GM23338 (cell line): Measurements from ENCODE around the gene EID1. TPM values are rescaled to one million over a fixed set of nuclear protein-coding genes. Genes with fewer than 3 reads are reported as not detected.

Experiments used
- ATAC-seq: fragments of 200-7000 bp; cut with Tn5 transposase; 3 replicates; pipeline ENCODE4 v1.9.1; 2020
- DNase-seq: peaks from one replicate; pipeline ENCODE4 v3.0.0-alpha.2; 2015; ENCODE audit warnings: low spot score
- H2AFZ ChIP-seq: fragments of 200-600 bp; sonication (generic); 2 replicates; pipeline ENCODE4 v1.8.0; 2016; ENCODE audit warnings: antibody characterized with exemption, mild to moderate bottlenecking, moderate library complexity
- H3F3A ChIP-seq: fragments of 200-600 bp; sonication (generic); replicated peaks from 2 replicates; pipeline ENCODE4 v1.8.0; 2017; ENCODE audit warnings: antibody characterized with exemption, mixed run types, low read depth
- H3K27ac ChIP-seq: fragments of 200-600 bp; sonication (generic); 2 replicates; pipeline ENCODE4 v1.6.1; 2016; ENCODE audit warnings: low read depth
- H3K27me3 ChIP-seq: fragments of 200-600 bp; sonication (generic); 2 replicates; pipeline ENCODE4 v1.8.0; 2016; ENCODE audit warnings: mild to moderate bottlenecking, mixed run types, moderate library complexity; ENCODE audit not compliant: insufficient read depth
- H3K36me3 ChIP-seq: fragments of 200-600 bp; sonication (generic); 2 replicates; pipeline ENCODE4 v1.8.0; 2016; ENCODE audit warnings: mild to moderate bottlenecking; ENCODE audit not compliant: insufficient read depth
- H3K4me1 ChIP-seq: fragments of 200-600 bp; sonication (generic); 2 replicates; pipeline ENCODE4 v1.8.0; 2016; ENCODE audit warnings: mild to moderate bottlenecking, moderate library complexity; ENCODE audit not compliant: insufficient read depth
- H3K4me2 ChIP-seq: fragments of 200-600 bp; sonication (generic); 2 replicates; pipeline ENCODE4 v1.7.1; 2017; ENCODE audit warnings: mixed run types
- H3K4me3 ChIP-seq: fragments of 200-600 bp; sonication (generic); 2 replicates; pipeline ENCODE4 v1.6.1; 2016; ENCODE audit warnings: mixed run types
- H3K79me2 ChIP-seq: fragments of 200-600 bp; sonication (generic); replicated peaks from 2 replicates; pipeline ENCODE4 v1.8.0; 2017; ENCODE audit warnings: mild to moderate bottlenecking; ENCODE audit not compliant: insufficient read depth
- H3K9me2 ChIP-seq: fragments of 200-600 bp; sonication (generic); 2 replicates; pipeline ENCODE4 v1.8.0; 2017; ENCODE audit not compliant: insufficient read depth
- H4K20me1 ChIP-seq: fragments of 200-600 bp; sonication (generic); replicated peaks from 2 replicates; pipeline ENCODE4 v1.8.0; 2017; ENCODE audit warnings: mild to moderate bottlenecking; ENCODE audit not compliant: insufficient read depth
- H3K27ac Mint-ChIP-seq: 2 replicates; pipeline ENCODE4 v1.8.0; 2020; ENCODE audit warnings: inconsistent platforms, mild to moderate bottlenecking, moderate library complexity, mixed read lengths
- H3K27me3 Mint-ChIP-seq: 3 replicates; pipeline ENCODE4 v1.8.0; 2022; ENCODE audit warnings: low read depth, mild to moderate bottlenecking, moderate library complexity, mixed read lengths, inconsistent platforms; ENCODE audit not compliant: insufficient read depth, poor library complexity
- H3K36me3 Mint-ChIP-seq: 3 replicates; pipeline ENCODE4 v1.8.0; 2021; ENCODE audit warnings: low read depth, mild to moderate bottlenecking, inconsistent platforms, moderate library complexity, mixed read lengths
- H3K4me1 Mint-ChIP-seq: 3 replicates; pipeline ENCODE4 v1.8.0; 2020; ENCODE audit warnings: mild to moderate bottlenecking, inconsistent platforms, mixed read lengths
- H3K4me3 Mint-ChIP-seq: 3 replicates; pipeline ENCODE4 v1.8.0; 2021; ENCODE audit warnings: moderate library complexity, mild to moderate bottlenecking, inconsistent platforms, mixed read lengths
- H3K9me3 Mint-ChIP-seq: 3 replicates; pipeline ENCODE4 v1.8.0; 2020; ENCODE audit warnings: moderate library complexity, mild to moderate bottlenecking, inconsistent platforms, mixed read lengths
- CREB1 ChIP-seq: fragments of 250-450 bp; sonication (Bioruptor Pico); IDR thresholded peaks from 2 replicates; pipeline ENCODE4 v1.5.0; 2020; ENCODE audit warnings: low read depth, mild to moderate bottlenecking, moderate library complexity
- CTCF ChIP-seq, 2 experiments: fragments of 200-600 bp in 1 of 2; sonication (generic) in 1 of 2; conservative IDR thresholded peaks; 2 replicates each; pipeline versions ENCODE4 v1.5.1 to v1.6.1; 2016 to 2017; ENCODE audit warnings: antibody characterized with exemption in 2 of 2, low read depth in 2 of 2, mild to moderate bottlenecking in 2 of 2, moderate library complexity in 1 of 2
- ETS1 ChIP-seq: IDR thresholded peaks from 2 replicates; pipeline ENCODE4 v1.6.1; 2016; ENCODE audit warnings: antibody characterized with exemption
- EZH2phosphoT487 ChIP-seq: fragments of 200-600 bp; sonication (generic); IDR thresholded peaks from one replicate; pipeline ENCODE4 v1.8.1; 2018; ENCODE audit warnings: antibody characterized with exemption; ENCODE audit not compliant: unreplicated experiment
- JUNB ChIP-seq: IDR thresholded peaks from one replicate; pipeline ENCODE4 v1.6.1; 2016; ENCODE audit warnings: antibody characterized with exemption; ENCODE audit not compliant: unreplicated experiment
- NANOG ChIP-seq: IDR thresholded peaks from 2 replicates; pipeline ENCODE4 v1.6.1; 2016; ENCODE audit warnings: antibody characterized with exemption, borderline replicate concordance
- POLR2AphosphoS5 ChIP-seq: IDR thresholded peaks from 2 replicates; pipeline ENCODE4 v1.6.1; 2016; ENCODE audit warnings: antibody characterized with exemption, low read depth
- REST ChIP-seq: IDR thresholded peaks from one replicate; pipeline ENCODE4 v1.6.1; 2018; ENCODE audit warnings: antibody characterized with exemption; ENCODE audit not compliant: unreplicated experiment
- ZNF114 ChIP-seq: fragments of 250-450 bp; sonication (Bioruptor Pico); IDR thresholded peaks from 2 replicates; pipeline ENCODE4 v1.5.0; 2020; ENCODE audit warnings: mild to moderate bottlenecking, moderate library complexity
- ZNF331 ChIP-seq: fragments of 250-450 bp; sonication (Bioruptor Pico); IDR thresholded peaks from 2 replicates; pipeline ENCODE4 v1.5.0; 2020; ENCODE audit warnings: low read depth, mild to moderate bottlenecking, moderate library complexity
- polyA plus RNA-seq: library from polyadenylated mRNA; unstranded; fragments of >200 nt; fragmentation: Nextera tagmentation; extraction: Ambion mirVana; gene quantifications from 2 replicates; pipeline ENCODE4 v1.2.1, GENCODE V29; 2016
- total RNA-seq: library from RNA; depleted of rRNA; stranded (reverse); fragments of >200 nt; shearing (Covaris generic); gene quantifications from 2 replicates; pipeline ENCODE4 v1.2.3, GENCODE V29; 2014

The EID1 gene
- total and polyA plus RNA-seq, 2 experiments from 2014 or later: 113 to 324 TPM

GRCh38 chr15:48869966-48870365 is 8.0 kb upstream of the EID1 start:
- H3K4me1 Mint-ChIP-seq: peaks cover 4% of the 10 kb centered on the region
- no peak overlapping the region for H3K4me3 Mint-ChIP-seq
- no peak for DNase-seq
- no peak overlapping the region for H3K27ac ChIP-seq
- H4K20me1 ChIP-seq: no peaks in the 10 kb centered on the region
- H3K79me2 ChIP-seq: no peaks in the 10 kb centered on the region
- H3K9me3 Mint-ChIP-seq: no peaks in the 10 kb centered on the region
- no peaks in the 10 kb centered on the region for H3K36me3 ChIP-seq
- H3K27me3 Mint-ChIP-seq: no peaks in the 10 kb centered on the region
- no peaks in the 10 kb centered on the region for H3F3A ChIP-seq
- H3K9me2 ChIP-seq: no peaks in the 10 kb centered on the region
- H3K4me3 ChIP-seq: no peak overlapping the region
- no peak overlapping the region for H3K4me2 ChIP-seq
- no peaks in the 10 kb centered on the region for H3K27me3 ChIP-seq
- peaks cover 5% of the 10 kb centered on the region; the same call in 1 of the 2 replicates for H3K4me1 ChIP-seq
- ATAC-seq: no peak
- TF ChIP-seq ETS1 (no peak), POLR2AphosphoS5 (no peak), NANOG (no peak), CTCF (conservative IDR thresholded peaks at IDR 0.05; ENCODE audit: low read depth in 2 of 2) (no peak), JUNB (no peak), CREB1 (no peak)
- H3K27ac Mint-ChIP-seq: no peak overlapping the region
- no peak overlapping the region for H2AFZ ChIP-seq
- no peaks in the 10 kb centered on the region for H3K36me3 Mint-ChIP-seq

- DNase-seq: no peak
- ATAC-seq: no peak
- Mint-ChIP-seq H3K27me3 (no peaks in the 10 kb centered on the region), H3K27ac (no peak overlapping the region), H3K36me3 (no peaks in the 10 kb centered on the region), H3K4me1 (no peaks in the 10 kb centered on the region; the same call in 2 of the 3 replicates), H3K4me3 (no peak overlapping the region), H3K9me3 (no peaks in the 10 kb centered on the region)
- no peak overlapping the region for H3K27ac ChIP-seq
- H3K36me3 ChIP-seq: no peaks in the 10 kb centered on the region
- no peaks in the 10 kb centered on the region for H3K4me1 ChIP-seq
- no peaks in the 10 kb centered on the region for H3K79me2 ChIP-seq
- TF ChIP-seq ZNF114 (CRISPR knock-in tag) (no peak), ZNF331 (CRISPR knock-in tag) (no peak), EZH2phosphoT487 (no peak), POLR2AphosphoS5 (no peak), CTCF (conservative IDR thresholded peaks at IDR 0.05; ENCODE audit: low read depth in 2 of 2) (no peak), REST (no peak), ETS1 (no peak), NANOG (no peak)
- H3K4me3 ChIP-seq: no peak overlapping the region
- H3K4me2 ChIP-seq: no peak overlapping the region
- H3K9me2 ChIP-seq: no peaks in the 10 kb centered on the region
- no peaks in the 10 kb centered on the region for H4K20me1 ChIP-seq
- no peaks in the 10 kb centered on the region for H3K27me3 ChIP-seq
- H3F3A ChIP-seq: no peaks in the 10 kb centered on the region
- no peak overlapping the region for H2AFZ ChIP-seq
Measured at GRCh38 chr15:48871542-48871941, 6.4 kb upstream of the EID1 start.
